Pulmonary artery endothelial cell (primary cell): ENCODE results near the gene CEP44. TPM values are rescaled to one million over a fixed set of nuclear protein-coding genes. Genes with fewer than 3 reads are reported as not detected.
"Not testable (repeated sequence)": the region's sequence is repeated elsewhere in the genome, so short reads cannot be mapped to it uniquely, and the experiment has no call there.

Source experiments
- DNase-seq: peaks from one replicate; pipeline ENCODE4 v3.0.0-alpha.2; 2011; ENCODE audit warnings: low read depth, low spot score
- total RNA-seq: library from RNA; depleted of rRNA; stranded (reverse); fragments of >200 nt; gene quantifications from 2 replicates; pipeline ENCODE4 v1.2.3, GENCODE V29; 2014

Gene CEP44
- total RNA-seq, 1 donor from 2014 or later = 11.7 TPM

DNA sequence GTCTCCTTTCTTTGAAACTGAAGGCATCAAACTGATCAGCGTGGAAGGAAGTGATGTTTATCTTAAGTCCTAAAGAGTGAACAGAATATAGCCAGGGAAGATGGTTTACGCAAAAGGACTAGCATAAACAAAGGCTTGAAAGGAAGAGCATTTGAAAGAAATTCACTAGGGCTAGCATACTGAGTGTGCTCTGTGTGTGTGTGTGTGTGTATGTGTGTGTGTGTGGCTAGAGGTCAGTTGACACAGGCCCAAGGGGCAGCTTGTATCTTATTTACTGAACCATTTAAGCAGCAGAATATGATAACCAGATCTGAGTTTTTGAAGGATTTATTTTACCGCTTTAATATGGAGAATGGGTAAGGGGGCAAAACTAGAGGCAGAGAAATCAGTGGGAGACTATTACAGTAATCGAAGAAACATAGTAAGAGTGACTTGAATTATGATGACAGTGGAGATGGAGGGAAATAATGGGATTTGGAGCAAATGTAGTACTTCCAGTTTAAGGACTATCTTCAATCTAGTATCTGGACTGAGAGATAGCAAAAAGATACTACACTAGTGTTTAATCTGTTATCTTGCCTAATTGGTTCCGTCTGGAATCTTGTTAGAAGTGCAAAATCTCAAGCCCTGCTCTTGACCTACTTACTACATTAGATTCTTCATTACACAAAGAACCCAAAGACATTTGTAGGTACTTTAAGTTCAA lies 36.9 kb downstream of the CEP44 start:
- no peak for DNase-seq

DNA sequence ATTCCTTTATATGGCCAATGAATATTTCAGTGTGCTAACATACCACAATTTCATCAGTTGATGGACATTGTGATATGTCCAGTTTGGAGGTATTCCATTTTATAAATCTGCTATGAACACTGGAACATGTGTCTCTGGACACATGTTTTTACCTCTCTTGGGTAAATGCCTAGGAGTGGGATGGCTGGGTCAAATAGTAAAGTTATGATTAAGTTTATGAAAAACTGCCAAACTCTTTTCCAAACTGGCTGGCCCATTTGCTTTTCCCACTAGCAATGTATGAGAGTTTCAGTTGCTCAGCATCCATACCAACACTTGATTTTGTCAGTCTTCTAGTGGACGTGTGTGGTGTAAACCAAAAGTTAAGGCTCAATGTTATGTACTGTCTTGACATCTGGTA lies 40.5 kb downstream of the CEP44 start:
- no peak for DNase-seq

DNA sequence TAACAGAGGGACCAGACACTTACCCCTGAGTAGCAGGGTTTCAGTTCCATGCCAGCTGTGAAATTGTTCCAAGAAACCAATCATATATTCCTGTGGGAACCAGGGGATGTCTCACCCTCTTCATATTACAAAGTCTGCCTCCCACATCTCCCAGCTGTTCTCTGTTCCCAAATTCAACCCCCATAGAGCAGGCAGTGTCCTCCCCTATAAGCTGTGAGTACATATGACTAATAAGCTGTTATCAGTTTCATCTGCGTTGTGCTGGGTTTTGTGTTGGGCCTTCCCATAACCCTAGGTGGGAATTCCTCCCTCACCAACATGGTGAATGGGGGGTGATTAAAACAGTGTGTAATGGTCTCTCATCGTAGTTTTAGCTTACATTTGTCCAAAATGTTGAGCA lies 41.0 kb downstream of the CEP44 start:
- no peak for DNase-seq

DNA sequence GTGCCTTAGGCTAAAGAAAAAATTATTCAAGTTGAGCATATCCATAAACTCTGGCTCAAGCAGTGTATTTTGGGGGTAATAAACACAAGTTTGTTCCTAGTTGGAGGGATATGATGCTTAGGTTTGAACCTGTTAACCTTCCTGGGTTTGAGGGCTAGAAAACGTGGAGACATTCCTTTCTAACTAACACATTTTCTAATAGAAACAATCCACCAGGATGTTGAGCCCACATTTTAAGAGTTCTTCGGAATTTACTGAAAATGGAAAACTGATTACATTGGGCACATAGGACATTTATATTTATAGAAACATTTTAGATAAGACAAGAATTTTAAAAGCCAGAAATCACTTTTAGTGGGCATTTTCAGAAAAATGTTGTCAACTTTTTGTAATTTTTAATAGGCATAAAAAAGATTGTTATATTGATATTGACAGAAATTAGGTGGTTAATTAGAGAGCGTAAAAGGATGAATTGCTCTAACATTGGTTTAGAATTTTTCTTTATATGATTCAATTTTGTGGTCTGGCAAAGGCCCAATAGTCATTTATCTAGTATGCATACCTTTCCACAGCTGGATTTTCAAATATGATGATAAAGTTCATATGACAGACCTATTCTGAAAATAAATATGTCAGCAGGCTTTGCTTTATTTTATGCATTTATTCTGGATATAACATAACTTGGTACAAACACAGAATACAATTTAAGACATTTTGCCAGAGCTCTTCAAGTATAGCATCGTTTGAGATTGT lies 49.2 kb downstream of the CEP44 start:
- no peak for DNase-seq

DNA sequence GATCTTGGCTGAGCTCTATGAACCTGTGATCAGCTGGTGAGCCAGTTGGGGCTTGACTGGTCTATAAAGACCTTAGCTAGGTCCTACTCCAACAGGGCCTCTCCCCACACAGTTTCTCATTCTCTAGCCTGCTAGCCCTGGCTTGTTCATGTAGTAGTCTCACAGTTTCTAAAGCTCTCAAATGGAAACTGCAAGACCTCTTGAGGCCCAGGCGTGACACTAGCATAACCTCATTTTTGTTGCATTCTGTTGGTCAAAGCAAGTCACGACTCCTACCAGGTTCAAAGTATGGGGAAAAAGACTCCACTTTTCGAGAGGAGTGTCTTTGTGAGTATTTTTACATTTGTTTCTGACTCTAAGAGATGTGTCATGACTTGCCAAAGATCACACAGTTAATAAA lies 50.9 kb downstream of the CEP44 start:
- no peak for DNase-seq

DNA sequence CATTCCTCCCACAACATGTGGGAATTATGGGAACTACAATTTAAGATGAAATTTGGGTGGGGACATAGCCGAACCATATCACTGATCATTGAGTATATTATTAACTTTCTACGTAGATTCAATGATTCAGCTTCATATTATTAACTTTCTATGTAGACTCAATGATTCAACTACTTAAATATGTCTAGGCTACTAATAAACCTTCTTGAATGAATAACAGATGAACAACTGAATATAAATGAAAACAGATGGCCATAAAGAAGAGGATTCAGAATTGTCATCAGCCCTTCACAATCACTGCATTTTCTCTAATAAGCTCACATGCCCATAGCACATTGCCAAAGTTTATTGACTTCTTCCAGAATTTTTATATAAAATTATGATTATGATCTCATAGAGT lies 57.0 kb downstream of the CEP44 start:
- no peak for DNase-seq

DNA sequence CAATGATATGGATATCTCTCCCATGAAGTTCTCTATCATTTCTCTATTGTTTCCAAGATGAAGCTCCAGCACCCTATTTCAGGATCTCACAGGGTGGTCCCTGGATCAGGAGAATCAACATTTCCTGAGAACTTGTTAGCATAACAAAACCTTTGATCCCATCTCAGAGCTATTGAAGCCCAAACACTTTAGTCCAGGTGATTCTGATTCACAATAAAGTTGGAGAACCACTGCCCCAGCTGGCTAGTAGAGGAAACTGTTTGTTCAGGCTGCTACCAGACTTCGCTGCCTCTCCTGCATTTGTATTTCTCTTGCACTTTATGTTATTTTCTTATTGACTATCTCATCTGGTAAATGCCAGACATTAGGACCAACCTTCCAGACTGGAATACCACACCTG lies 65.4 kb downstream of the CEP44 start:
- no peak for DNase-seq

DNA sequence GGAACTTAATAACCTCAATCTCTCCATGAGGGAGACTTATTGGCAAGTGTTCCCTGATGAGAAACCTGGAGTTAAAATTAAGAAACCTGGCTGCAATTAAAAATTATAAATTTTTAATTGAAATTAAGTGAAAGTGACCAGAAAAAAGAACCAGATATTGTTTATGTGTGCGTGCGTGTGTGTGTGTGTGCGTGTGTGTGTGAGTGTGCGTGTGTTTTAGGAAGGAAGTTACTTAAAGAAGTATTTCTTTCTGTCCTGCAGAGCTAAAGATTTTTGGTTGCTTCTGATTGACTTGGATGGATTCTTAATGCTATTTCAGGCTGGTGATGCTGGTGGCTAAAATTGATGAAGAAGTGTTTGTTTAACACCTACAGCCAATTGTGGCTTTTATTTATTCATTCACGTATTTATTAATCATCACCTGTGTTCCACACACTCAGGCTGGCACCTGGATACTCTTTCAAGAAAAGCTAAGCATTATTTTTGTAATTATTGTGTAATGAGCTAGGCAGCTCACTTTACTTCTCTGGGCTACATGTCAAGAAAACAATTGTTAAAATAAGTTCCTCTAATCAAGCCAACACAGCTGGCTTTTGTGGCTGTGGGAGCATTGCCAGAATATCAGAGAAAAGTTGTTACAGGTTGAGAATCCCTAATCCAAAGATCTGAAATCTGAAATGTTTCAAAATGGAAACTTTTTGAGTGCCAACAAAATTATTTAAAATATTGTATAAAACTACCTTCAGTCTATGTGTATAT lies 68.5 kb downstream of the CEP44 start:
- DNase-seq = no peak

DNA sequence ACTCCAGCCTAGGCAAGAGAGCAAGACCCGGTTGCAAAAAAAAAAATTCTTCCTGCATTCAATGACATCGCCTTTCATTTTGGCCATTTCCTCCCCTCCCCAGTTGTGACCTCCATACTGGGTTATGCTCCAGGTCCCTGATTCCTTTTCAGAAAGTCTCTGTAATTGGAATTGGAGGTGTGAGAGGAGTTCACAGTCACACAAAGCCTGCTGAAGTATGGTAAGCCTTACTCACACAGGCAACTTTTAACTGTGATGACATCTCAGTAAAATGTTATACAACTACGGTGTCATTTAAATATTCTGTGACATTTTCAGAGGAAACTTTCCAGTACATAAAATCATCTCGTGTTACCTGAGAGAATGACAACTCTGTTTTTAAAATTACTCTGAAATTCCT lies 73.6 kb downstream of the CEP44 start:
- DNase-seq = no peak

DNA sequence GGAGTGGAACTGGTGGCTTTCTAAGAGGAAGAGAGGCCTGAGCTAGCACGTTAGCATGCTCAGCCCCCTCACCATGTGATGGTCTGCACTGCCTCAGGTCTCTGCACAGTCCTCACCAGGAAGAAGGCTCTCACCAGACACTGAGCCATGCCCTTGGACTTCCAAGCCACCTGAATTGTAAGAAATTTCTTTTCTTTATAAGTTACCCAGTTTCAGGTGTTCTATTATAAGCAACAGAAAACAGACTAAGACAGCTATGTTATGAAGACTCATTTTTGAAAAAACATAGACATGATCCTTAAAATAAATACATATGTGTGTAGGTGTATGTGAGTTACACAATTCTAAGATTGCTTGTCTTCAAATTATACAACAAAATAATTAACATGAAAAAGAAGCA lies 74.7 kb downstream of the CEP44 start:
- no peak for DNase-seq

DNA sequence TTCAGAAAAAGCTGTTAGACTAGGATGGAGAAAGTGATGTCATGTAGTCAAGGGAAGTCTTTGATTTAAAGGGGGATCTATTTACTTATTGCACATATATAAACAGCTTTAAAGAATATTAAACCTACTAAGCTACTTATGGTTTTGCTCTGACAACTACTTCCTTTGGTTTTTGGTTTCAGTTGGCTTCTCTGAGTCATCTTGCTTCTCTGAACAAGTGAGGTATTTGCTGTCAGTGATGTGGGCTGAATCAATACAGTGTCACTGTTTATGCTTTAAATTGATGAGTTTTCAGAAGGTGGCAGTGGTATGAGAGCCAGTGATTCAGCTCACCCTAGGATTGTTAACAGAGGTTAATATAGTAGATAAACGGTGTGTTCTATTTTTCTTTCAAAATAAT lies 75.1 kb downstream of the CEP44 start:
- DNase-seq = no peak

DNA sequence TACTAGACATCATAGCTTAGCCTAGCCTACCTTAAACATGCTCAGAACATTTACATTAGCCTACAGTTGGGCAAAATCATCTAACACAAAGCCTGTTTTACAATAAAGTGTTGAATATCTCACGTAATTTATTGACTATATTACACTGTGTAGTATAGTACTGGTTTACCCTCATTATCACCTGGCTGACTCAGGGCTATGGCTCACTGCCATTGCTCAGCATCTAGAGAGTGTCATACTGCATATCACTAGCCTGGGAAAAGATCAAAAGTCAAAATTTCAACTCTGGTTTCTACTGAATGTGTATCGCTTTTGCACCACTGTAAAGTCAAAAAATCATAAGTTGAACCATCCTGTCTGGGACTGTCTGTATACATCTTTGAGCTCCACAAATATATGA lies 78.6 kb downstream of the CEP44 start:
- no peak for DNase-seq

DNA sequence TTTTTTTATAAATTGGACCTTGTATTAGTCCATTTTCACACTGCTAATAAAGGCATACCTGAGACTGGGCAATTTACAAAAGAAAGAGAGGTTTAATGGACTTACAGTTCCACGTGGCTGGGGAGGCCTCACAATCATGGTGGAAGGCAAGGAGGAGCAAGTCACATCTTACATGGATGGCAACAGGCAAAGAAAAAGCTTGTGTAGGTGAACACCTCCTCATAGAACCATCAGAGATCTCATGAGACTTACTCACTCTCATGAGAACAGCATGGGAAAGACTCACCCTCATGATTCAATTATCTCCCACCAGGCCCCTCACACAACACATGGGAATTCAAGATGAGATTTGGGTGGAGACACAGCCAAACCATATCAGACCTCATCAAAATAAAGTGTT lies 80.1 kb downstream of the CEP44 start:
- DNase-seq = not testable (repeated sequence)

DNA sequence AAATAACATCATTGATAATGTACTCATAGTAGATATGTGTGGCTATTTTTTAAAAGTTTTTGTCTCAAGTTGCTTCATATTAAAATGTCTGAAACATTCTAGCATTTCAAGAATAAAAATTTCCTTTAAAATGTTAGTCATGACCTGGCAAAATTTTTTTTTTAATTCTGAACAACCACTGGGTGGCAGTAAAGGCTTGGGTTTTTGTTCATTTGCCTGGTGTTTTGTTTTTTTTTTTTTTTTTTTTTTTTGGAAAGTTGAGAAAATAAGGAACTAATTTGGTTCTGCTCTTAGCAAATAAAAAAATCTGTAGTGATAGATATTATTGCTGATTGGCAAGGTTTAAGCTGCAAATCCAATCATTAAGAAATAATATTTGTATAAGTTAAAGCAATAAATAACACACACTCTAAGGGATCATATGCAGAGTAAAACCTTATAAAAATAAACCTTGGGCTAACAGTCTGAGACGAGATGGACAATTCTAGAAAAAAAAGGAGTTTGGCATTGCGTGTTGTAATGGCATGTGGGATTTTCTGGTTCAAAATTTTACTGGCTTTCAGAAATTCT lies 81.4 kb downstream of the CEP44 start:
- no peak for DNase-seq

DNA sequence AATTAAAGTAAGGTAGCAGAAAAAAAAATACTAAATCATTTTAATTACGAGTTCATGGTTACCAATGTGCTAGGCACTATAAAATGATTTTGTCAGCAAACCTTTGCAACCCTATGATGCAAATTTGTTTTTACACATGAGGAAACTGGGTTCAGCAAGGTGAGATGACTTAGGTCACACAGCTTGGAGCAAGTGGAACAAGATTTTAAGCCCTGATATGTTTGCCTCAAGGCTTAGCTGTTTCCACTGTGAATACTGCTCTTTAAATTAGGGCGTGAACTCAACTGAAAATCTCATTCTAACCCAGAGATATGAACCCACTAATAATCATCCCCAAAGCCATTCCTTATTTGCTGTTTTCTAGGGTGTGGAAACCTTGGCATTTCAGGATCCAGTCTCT lies 86.3 kb downstream of the CEP44 start:
- no peak for DNase-seq

DNA sequence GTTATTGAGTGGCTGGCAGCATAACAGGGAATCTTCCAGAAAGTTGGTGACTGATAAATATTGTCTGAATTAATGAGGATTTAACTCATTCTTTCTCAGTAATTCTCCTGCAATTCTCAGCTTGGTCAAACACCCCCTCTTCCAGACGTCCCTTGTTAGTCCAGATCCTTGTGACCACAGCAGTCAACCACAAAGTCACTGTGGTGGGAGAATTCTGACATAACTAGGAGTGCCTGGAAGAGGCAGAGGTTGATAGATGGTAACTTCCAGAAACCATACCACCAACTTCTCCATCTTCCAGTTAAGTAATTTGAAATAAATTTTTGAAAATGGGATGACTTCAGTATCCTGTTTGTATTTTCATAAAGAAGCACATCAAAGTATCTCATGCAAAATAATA lies 90.1 kb downstream of the CEP44 start:
- DNase-seq = no peak

DNA sequence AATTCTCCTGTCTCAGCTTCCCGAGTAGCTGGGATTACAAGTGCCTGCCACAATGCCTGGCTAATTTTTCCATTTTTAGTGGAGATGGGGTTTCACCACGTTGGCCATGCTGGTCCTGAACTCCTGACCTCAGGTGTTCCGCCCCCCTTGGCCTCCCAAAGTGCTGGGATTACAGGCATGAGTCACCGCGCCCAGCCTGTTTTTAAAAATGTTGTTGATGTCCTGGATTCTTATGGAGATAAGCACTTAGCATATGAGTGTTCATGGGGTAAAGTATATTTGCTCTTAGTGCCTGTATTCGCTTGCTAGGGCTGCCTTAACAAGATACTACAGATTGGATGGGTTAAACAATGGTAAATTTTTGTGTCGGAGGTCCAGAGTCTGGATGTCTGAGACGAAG lies 91.7 kb downstream of the CEP44 start:
- DNase-seq = no peak

DNA sequence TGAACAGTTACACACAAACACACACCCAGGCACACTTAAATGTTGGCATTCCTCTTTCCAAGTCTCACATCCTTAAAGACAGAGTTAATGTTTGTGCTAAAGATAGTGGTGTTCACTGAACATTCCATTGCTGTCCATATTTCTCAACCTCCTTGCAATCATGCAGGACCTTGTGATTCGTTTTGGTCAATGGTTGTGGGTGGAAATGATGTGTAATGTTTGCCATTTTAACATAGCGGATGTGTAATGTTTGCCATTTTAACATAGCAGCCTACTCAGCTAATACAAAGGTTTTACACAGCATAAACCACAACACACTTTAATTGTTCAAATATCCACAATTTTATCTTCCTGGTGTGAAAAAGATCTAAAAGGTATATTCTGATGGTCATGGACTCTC lies 93.9 kb downstream of the CEP44 start:
- DNase-seq = no peak

DNA sequence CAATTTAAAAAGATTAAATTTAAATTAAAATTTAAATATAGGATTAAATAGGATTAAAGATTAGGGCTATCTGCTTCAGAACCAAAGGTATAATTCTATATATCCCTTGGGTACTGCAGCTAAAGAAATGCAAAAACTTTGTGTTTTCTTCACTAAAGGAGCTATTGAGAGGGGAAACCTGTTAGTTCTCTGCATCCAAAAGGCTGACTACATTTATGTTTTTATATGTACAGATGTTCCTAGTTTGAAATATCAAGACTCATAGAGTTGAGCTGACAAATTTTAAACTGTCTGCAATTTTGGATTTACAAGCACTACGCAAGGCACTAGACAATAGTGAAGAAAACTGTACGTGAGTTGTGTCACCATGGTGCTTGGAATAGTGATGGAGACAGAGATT lies 95.2 kb downstream of the CEP44 start:
- DNase-seq = no peak

DNA sequence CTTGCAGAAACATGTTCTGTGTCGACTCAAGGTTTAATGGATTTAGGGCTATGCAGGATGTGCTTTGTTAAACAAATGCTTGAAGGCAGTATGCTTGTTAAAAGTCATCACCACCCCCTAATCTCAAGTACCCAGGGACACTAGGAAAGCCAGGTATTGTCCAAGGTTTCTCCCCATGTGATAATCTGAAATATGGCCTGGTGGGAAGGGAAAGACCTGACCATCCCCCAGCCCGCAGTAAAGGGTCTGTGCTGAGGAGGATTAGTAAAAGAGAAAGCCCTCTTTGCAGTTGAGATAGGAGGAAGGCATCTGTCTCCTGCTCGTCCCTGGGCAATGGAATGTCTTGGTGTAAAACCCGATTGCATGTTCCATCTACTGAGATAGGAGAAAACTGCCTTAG lies 96.5 kb downstream of the CEP44 start:
- not testable (repeated sequence) for DNase-seq

DNA sequence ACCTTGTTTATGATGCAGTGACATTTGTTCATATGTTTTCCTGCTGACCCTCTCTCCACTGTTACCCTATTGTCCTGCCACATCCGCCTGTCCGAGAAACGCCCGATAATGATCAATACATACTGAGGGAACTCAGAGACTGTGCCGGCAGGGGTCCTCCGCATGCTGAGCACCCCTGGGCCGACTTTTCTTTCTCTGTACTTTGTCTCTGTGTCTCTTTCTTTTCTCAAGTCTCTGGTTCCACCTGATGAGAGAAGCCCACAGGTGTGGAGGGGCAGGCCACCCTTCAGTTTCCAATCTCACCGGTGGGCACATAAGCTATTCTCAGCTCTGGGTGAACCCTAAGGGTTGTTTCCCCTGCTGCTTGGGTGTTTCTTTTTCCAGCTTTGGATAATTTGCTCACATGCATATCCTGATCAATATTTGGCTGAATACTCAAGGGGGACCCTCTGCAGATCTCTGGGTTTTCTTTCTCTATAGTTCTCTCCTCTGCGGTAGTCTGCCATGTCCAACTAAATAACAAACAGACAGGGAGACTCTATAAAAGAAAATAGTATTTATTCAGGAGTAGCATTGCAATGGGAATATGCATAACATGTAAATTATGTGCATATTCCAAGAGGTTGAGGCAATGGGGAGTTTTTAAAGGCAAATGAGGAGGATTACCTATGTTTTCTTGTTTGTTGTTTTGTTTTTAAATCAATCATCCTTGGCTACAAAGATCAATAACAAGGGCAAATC lies 97.2 kb downstream of the CEP44 start:
- DNase-seq = no peak

DNA sequence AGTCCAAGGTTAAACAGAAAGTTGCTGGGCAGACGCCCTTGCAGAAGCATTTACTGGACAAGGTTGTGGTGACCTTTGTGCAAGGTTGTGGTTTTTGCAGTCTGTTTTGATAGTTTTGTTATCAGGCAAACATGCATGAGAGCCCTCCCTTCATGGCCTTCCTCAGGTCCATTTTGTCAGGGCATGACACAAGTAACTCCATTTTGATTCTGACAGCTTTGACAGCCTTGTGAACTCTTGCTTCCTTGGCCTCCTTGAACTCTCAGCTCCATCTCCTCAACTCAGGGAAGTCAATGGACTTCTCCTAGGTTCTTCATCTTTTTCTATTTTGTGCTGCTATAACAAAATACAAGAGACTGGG lies 97.7 kb downstream of the CEP44 start:
- no peak for DNase-seq
